ENCODE data around the gene RAVER2.

DNA sequence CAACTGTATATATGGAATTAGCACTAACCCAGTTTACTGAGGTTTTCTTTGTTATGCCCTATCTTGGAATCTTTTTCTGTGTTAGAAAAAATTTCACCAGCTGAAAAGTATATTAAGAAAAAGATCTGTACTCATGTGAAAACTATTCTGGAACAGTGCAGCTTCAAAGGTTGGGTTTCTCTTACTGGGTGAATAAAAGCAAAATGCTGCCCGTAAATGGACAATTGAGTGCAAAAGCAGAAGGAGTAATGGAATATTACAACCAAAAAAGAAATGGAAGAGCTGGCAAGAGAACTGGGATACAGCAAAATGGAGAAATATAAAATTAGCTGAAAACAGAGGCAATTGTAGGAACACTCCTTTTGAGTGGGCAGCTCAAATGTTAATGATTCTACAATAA, 17.0 kb upstream of the RAVER2 start:
- no peak for TF ChIP-seq RAD21 (conservative IDR thresholded peaks at IDR 0.05 in 1 of 2, IDR thresholded peaks at IDR 0.05 in 1 of 2)
- TF ChIP-seq CHD4 (IDR thresholded peaks at IDR 0.05; ENCODE audit: borderline replicate concordance) = no peak
- no peak for TF ChIP-seq EP300 (IDR thresholded peaks at IDR 0.05)
- TF ChIP-seq MAZ (IDR thresholded peaks at IDR 0.05; ENCODE audit: borderline replicate concordance, low read depth, low read length) = no peak
- no peak for TF ChIP-seq CHD2 (IDR thresholded peaks at IDR 0.05; ENCODE audit: low read length, partially characterized antibody)
- TF ChIP-seq JUNB (IDR thresholded peaks at IDR 0.05) = no peak
- no peak for TF ChIP-seq CTCF (IDR thresholded peaks at IDR 0.05)

Measured in A549 (cell line).